Activated CD4-positive, alpha-beta T cell treated with anti-CD3 and anti-CD28 coated beads, Interleukin-2, amount 50 U/mL, for 24 hours (primary cell): Measurements from ENCODE around the gene SCO2.
A peak's percentile ranks its signal among the peaks of the same experiment; 100 is the strongest.

Experiments
- DNase-seq, 2 donors: peaks; one replicate each; pipeline ENCODE4 v3.0.0-alpha.2; 2020; ENCODE audit warnings: low read depth in 1 of 2, low spot score in 1 of 2

Gene SCO2

DNA sequence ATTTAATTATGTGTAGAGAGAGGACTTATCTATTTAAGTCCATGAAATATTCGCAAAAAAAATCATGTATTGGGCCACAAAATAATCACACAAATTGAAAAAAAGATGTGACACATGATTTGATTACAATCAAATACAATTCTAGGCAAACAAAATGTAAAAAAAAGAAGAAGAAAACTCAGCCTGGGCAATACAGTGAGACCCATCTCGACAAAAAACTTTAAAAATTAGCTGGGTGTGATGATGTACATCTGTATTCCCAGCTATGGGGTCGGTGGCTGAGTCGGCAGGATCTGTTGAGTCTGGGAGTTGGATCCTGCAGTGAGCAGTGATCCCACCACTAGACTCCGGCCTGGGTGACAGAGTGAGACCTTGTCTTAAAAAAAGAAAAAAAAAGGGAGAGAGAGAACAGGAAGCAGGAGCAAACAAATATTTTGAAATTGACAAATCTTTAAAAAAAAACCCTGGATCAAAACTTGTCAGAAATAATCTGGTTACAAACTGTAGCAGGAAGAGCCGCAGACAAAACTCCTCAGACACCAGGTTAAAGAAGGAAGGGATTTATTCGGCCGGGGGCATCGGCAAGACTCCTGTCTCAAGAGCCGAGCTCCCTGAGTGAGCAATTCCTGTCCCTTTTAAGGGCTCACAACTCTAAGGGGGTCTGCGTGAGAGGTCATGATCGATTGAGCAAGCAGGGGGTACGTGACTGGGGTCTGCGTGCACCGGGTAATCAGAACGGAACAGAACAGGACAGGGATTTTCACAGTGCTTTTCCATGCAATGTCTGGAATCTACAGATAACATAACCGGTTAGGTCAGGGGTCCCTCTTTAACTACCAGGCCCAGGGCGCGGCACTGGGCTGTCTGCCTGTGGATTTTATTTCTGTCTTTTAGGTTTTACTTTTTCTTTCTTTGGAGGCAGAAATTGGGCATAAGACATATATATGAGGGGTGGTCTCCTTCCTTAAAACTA is 7.7 kb upstream of the SCO2 start:
- DNase-seq: no peak

DNA sequence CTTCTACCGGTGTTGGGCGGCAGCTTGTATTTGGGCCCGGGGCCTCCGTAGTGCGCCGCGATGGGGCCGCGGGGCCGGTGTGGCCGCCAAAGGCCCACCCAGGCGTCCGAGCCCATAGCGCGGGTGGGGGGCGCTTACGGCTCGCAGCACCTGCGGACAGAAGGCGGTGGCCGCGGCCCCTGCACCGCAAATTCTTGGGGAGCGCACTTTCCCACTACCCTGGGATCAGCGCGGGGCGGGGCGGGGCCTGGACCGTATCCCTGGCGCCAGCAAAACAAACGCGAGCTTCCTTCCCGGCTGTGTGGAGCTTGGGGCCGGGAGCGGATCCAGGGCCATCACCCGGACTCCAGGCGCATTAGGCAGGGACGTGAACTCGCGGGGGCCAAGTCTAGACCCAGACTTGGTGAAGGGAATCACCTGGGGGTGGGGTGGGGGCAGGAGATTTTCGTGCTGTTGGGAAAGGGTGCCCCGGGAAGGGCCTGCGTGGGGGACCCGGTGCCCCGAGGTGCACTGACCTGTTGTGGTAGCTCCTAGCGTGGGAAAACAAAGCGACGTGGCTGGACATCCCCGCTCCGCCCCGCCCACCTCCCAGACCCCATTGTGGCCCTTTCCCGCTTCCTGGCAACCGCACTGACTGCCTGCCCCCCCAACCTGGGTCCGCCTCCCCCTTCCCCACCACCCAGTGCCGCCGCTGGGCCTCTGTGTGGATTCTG is 6.7 kb upstream of the SCO2 start:
- DNase-seq: no peak

DNA sequence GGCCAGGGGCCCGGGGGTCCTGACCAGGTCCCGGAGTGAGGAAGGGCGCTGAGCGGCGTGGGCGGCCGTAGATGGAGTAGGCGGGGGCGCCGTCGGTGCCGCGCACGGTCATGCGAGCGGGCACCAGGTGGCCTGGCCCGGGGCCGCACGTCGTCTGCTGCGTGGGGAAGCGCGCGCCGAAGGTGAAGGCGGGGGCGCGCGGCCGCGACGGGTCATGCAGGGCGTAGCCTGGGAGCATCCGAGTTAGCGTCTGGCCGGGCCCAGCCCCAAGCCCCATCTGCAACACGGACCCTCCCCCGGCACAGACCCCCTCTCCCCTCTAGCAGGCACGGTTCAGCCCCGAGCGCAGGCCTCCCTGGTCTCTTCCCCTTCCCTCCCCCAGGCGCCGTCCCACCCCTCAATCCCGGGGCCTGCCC is 6.2 kb upstream of the SCO2 start:
- peak in 1 of 2 donors; percentile 47 for DNase-seq

DNA sequence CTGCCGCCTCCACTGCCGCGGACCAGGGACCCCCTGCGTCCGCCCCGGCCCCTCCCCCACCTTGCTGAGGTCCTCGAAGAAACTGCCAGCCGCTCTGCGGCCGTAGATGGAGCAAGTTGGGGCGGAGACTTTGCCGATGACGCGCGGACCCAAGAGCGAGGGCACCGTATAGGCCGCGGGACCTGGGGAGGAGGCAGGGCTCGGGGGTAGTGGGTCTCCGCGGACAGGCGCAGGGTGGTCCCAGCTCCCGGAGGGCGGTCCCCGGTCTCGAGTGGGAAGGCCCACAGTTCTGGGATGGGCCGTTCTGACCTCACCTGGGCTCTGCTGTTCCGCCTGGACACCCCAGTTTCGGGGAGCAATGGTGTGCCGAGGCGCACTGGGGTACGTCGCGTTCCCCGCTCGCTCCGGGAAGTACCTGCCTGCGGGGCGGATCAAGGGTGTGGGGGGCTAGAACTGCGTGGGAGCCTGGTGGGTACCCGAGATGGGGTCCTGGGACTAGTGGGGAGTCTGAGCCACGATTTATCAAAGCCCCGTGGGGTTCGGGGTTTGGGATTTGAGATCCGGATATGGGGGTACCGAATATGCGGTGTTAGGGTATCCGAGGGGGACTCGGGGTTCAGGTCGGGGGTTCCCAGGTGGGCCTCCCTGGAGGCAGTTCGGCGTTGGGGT is 5.6 kb upstream of the SCO2 start:
- DNase-seq: peak; percentile 67 to 76

DNA sequence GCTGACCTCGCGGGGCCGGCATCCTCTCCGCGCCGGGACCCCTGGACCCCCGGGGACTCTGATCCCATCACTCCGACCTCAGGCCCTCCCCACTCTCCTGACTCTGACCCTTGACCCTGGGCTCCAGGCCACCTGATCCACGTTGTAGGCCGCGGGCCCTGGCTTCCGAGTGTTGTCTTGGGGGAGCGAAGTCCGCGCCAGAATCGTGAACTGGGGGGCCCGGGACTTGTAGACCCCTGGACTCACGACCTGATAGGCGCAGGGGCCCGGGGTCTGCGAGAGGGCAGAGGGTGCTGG is 5.1 kb upstream of the SCO2 start:
- DNase-seq: no peak

DNA sequence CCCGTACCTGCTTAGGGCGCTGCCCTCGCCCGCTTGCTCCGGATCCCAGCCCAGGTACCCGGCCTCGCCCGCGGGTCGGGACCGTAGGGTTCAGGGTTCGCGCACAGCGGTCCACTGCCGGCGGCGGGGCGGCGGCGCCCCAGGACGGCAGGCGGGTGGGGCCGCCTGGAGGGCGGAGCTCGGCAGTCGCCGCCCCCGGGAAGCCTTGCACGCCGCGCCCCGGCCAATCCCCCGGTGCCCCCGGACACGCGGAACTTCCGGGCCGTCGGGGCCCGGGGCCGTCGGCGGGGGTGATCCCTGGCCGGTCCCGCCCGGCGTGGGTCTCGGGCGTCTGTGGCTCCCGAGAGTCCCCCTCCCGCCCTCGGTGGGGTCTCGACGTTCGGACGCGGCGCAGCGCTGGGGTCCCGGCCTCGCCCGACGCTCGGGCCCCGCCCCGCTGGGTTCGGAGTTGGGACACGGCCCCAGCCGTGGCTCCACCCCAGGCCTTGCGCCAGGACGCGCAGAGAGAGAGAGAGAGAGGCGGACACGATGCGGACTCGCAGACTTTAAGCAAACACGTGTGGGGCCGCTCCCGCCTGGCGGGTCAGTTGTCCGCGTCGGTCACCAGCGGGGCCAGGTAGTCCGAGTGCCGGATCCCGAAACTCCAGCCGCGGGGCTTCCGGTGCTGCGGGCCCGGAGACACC is 4.6 kb upstream of the SCO2 start, which contains the start of gene TYMP:
Gene TYMP (minus strand): TSS at position 116 of the 683 bp plus-strand sequence. CDS start 303 bp downstream, outside the sequence.
- DNase-seq: peak in 1 of 2 donors; percentile 60

DNA sequence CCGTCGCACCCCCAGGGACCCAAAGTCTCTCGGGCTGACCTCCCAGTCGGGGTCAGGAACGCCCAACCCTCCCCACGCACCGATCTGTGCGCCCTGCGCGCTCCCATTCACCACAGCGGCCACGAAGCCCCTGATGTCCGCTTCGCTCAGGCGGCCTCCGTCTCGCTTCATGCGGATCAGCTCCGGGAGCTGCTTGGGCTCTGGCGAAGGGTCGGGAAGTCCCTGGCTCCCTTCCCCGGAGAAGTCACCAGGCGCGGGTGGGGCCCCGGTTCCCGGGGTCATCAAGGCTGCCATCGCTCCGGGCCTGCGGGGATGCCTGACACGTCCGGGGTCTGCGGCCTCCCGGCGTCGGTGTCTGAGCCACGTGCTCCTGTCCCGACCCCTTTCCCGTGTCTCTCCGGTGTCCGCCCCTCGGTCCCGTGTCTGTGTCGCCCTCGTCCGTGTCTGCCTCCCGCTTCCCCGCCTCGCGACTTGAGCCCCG is 4.1 kb upstream of the SCO2 start:
- no peak for DNase-seq

DNA sequence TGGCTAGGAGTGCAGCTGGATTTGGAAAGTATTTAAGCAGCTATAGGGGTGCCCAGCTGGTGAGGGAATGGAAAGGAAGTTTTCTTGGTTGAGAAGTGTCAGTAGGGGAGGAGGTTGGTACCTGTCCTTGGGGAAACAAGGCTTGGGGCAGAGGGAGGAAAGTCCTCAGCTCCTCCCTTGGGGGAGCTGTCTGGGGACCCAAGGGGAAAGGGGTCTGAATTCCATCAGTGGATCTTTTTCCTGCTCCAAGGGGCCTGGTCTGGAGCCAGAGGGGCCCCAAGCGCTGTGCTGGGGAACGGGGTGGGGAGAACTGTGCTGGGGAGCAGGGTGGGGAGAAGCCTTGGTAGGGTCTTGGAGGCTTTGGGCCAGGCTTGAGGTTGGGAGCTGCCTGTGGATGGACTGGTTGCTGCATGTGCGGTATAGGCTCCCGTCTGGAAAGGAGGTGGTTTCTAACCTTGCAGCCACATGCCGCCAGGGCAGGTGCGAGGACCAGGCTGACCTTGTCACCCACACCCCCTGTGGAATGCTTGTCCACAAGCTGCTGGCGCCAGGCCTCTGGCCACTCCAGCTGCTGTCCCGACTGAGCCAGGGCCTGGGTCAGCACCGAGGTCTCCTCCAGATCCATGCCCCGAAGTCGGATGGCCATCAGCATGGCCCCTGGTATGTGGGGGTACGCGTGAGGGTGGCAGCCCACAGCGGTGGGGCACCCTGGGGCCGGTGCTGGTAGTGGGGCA is 3.5 kb upstream of the SCO2 start:
- no peak for DNase-seq

DNA sequence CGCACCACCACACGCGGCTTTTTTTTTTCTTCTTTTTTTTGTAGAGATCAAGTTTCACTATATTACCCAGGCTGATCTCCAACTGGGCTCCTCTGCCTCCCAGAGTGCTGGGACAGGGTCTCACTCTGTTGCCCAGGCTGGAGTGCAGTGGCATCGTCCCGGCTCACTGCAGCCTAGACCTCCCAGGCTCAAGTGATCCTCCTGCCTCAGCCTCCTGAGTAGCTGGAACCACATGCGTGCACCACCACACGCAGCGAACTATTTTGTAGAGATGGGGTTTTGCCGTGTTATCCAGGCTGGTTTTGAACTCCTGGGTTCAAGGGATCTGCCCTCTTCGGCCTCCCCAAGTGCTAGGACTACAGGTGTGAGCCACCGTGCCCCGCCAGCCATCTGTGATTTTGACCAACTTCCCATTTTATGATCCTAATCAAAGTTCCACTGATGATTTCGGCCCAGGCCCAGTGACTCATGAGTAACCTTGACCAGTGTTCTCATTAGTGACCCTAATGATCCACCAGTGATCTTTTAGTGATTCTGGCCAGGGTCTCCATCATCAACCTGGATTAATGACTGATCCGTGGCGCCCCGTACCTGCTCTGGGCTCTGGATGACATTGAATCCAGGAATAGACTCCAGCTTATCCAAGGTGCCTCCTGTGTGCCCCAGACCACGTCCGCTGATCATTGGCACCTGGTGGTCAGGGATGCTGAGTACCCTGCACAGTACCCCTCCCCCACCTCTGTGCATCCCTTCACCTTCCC is 2.7 kb upstream of the SCO2 start:
- DNase-seq: no peak

DNA sequence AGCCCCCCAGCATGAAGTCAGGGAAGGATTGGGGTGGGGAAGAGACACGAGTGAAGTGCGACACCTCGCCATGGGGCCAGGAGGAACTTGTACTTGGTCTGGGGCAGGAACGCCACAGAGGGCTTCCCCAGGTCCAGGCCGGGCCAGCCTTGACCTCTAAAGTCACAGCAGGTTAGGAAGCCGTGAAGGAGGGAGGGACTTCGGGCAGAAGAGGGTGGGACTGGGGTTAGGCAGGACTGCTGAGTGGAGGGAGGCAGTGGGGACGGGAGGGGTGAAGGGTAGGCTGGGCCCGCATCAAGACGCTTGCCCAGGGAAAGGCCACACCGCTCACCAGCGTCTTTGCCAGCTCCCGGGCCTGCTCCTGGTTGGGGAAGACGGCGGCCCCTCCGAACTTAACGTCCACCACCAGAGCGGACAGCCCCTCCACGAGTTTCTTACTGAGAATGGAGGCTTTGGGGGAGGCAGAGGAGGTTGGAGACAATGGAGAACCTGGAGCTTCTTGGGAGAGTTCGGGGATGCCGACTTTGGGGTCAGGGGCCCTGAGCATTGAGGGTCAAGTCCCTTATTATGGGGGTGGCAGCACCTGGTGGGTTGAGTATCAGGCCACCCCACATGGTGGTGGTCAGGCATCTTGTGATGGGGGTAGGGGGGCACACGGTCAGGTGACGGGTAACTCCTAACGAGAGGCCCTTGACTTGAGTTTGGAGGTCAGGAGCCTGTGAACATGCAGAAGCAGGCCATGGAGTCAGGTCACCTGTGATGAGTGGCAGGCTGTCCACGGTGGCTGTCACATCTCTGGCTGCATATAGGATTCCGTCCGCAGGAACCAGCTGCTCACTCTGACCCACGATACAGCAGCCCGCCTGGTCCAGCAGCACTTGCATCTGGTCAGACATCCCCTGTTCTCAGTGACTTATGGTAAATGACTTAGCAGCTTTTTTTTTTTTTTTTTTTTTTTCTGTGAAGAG is 1.7 kb upstream of the SCO2 start:
- DNase-seq: peak in 1 of 2 donors; percentile 41

DNA sequence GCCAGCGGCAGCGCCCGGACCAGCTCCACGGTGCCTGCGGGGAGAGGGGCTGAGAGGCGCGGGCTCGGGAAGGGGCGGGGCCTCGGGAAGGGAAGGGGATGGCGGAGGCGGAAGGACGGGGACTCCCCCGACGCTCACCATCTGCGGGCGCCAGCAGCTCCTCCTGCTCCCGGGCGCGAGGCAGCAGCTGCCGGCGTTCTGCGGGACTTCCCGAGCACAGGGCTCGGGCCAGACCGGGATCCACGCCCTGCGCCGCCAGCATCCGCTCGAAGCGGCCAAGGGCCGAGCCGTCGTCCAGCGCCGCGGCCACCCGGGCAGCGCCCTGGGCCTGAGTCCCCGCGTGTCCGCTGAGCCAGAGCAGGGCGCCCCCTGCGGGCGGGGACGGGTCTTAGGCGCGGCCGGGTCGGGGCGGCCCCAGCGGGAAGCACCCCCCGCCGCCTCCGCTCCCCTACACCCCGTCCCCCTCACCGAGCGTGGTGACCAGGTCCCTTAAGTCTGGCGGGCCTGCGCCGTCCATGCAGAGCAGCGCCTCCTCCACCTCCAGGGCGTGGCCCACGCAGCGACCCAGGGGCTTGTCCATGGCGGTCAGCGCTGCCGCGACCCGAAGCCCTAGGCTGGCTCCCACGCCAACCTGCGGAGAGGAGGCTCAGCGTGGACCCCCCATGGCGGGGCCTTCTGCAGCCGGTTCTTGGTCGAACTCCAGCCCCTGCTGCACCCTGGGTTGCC is 873 bp upstream of the SCO2 start:
- peak; percentile 71 to 84 for DNase-seq

DNA sequence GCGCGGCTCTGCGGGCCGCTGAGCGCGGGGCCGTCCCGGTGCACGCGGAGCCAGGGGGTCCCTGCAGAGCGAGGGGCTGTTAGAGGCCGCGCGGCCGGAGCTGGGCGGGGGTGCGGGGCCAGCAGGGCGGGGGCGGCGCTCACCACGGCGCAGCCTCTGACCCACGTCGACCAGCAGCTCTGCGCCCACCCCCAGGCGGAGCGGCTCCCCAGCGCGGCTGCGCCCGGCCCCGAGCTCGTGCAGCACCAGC is 385 bp upstream of the SCO2 start:
- no peak for DNase-seq

DNA sequence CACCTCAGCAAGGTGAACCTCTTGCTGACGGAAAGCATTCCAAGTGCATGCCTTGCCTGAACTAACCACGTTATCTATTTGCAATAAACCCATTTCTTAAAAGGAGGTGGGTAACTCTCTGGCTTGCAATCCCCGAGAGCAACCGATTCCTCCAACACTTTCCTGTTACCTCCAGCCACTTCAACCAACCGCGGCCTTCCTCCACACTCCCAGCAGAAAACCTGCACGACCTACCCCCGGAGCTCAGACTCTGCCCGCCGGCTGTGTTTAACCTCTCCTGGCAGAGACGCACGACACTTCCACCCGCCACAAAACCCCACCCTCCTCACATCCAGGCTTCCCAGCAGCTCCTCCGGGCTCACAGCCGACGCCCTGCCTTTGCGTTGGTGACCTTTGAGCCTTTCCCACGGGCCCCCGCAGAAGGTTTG is 708 bp downstream of the SCO2 start:
- no peak for DNase-seq

DNA sequence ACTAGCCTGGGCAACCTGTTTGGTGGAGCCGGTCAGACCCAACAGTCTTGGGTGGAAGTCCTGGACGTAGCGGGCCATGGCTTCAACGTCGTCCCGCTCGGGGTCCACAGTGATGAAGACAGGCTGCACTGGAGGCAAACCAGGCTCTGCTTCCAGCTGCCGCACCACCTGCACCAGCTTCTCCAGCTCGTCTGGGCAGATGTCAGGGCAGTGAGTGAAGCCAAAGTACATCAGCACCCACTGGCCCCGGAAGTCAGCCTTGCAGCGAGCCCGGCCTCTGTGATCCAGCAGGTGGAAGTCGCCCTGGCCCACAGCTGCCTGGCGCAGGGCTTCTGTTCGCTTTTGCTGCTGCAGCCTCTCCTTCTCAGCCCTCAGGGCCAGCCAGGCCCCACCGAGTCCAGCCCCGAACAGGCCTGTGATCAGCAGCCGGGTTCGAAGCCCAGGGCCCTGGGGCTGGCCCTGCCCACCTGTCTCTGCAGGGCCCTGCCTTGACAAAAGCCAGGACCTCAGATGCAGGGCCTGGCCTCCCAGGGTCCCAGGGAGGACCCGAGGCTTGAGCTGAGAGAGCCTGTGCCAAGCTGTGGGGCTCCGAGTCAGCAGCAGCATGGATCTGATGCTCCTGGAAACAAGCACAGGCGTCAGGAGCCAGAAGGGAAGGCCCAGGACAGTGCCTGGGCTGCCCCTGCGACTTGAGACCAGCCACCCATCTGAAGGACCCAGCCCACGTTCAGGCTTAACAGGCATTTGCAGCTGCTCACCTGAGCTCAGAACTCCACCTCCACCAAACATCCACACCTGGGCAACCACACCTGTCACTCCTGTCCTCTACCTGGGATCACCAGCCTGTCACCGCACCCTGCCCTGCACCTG is 1.4 kb downstream of the SCO2 start:
- DNase-seq: no peak

DNA sequence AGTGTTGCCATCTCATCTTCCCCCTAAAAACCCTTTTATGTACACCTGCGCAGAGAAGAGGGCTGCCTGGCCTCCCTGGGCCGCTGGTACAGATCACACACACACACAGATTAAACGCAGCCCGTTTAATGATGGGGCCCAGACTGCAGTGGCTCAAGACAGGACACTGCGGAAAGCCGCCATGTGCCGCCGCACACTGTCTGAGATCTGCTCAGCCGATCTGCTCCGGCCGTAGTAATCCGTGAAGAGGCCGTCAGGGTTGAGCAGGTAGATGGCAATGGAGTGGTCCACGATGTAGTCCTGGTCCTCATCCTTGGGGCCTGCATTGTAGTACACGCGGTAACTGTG is 2.0 kb downstream of the SCO2 start:
- no peak for DNase-seq

DNA sequence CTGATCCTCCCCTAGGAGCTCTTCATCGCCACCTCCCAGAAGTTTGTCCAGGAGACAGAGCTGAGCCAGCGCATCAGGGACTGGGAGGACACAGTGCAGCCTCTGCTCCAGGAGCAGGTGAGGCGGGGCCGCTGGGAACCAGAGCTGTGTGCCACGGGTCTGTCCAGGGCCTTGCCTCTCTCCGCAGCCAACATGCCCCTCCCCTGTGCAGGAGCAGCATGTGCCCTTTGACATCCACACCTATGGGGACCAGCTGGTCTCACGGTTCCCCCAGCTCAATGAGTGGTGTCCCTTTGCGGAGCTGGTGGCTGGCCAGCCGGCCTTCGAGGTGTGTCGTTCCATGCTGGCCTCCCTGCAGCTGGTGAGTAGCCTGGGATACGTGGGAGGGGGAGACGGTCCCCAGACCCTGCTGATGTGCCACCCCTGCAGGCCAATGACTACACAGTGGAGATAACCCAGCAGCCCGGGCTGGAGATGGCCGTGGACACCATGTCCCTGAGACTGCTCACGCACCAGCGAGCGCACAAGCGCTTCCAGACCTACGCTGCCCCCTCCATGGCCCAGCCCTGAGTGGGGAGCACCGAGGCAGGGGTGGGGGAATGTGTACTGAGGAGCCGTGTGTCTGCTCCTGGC is 2.5 kb downstream of the SCO2 start:
- DNase-seq: no peak
